ENCODE results near the gene RASL11B.

GRCh38 chr4:52843958-52844357 lies 18.2 kb upstream of the RASL11B start:
- TF ChIP-seq CTCF (IDR thresholded peaks at IDR 0.05) (no peak), POLR2A (IDR thresholded peaks at IDR 0.05) (no peak)

Data from Peyer's patch (tissue), 4 donors.